ENCODE results near the gene LRMDA. TPM values are rescaled to one million over a fixed set of nuclear protein-coding genes. Genes with fewer than 3 reads are reported as not detected.

The LRMDA gene
- total and polyA plus RNA-seq, 2 of the 13 experiments (the other 11 are each of a cell fraction or from before 2014, with no cell fraction given) = 13.4 to 22.0 TPM

- FAIRE-seq (no peak), DNase-seq (ENCODE audit: low spot score) (no peak), ATAC-seq (no peak)
- H3K4me3 ChIP-seq (replicated peaks in 1 of 3; ENCODE audit: insufficient read depth in 1 of 3, low read depth in 2 of 3, low read length in 3 of 3) = no peak overlapping the region
- no peak overlapping the region for H3K27ac ChIP-seq (ENCODE audit: extremely low read length, insufficient read depth, low read length)
- no peaks in the 10 kb centered on the region for H3K9me3 ChIP-seq (ENCODE audit: low read length)
- TF ChIP-seq CERS6 (CRISPR knock-in tag; IDR thresholded peaks at IDR 0.05) (no peak), ZNF251 (CRISPR knock-in tag; IDR thresholded peaks at IDR 0.05) (no peak), ZNF460 (CRISPR knock-in tag; IDR thresholded peaks at IDR 0.05; ENCODE audit: borderline replicate concordance) (no peak), ZNF570 (CRISPR knock-in tag; IDR thresholded peaks at IDR 0.05; ENCODE audit: borderline replicate concordance) (no peak), ZNF451 (CRISPR knock-in tag; IDR thresholded peaks at IDR 0.05) (no peak), ZBTB34 (CRISPR knock-in tag; IDR thresholded peaks at IDR 0.05) (no peak), ZBTB44 (CRISPR knock-in tag; IDR thresholded peaks at IDR 0.05) (no peak), CEBPG (CRISPR knock-in tag; IDR thresholded peaks at IDR 0.05) (no peak), RFX5 (IDR thresholded peaks at IDR 0.05; ENCODE audit: low read depth, low read length) (no peak), ZNF782 (CRISPR knock-in tag; IDR thresholded peaks at IDR 0.05; ENCODE audit: borderline replicate concordance) (no peak), PREB (CRISPR knock-in tag; IDR thresholded peaks at IDR 0.05) (no peak), ZFP62 (CRISPR knock-in tag; IDR thresholded peaks at IDR 0.05) (no peak), SNAPC2 (CRISPR knock-in tag; IDR thresholded peaks at IDR 0.05) (no peak), ZNF276 (CRISPR knock-in tag; IDR thresholded peaks at IDR 0.05; ENCODE audit: low read depth) (no peak), DNMT3B (CRISPR knock-in tag; conservative IDR thresholded peaks at IDR 0.05) (no peak)
- no peak overlapping the region for H3K4me2 ChIP-seq (ENCODE audit: low read depth, low read length)
- WGBS (ENCODE audit: low lambda C conversion rate) = 61% methylated on average over 4 of the region's 4 CpGs
- intact Hi-C loops (cut with micrococcal nuclease; ENCODE audit: unreplicated experiment) = no loop called here
- H3K79me2 ChIP-seq (ENCODE audit: insufficient read depth, low read length) = no peaks in the 10 kb centered on the region
- no peaks in the 10 kb centered on the region for H3K27me3 ChIP-seq (ENCODE audit: control insufficient read depth in 1 of 2, insufficient read depth in 2 of 2, low read length in 2 of 2)
- no peaks in the 10 kb centered on the region for H4K20me1 ChIP-seq (ENCODE audit: insufficient read depth, low read length)
- no peaks in the 10 kb centered on the region for H3K36me3 ChIP-seq (replicated peaks in 1 of 2; ENCODE audit: control insufficient read depth in 1 of 2, insufficient read depth in 2 of 2, low read length in 2 of 2)
- H3K9ac ChIP-seq (ENCODE audit: insufficient read depth, low read depth, low read length) = no peak overlapping the region
- in situ Hi-C loops (cut with HindIII; ENCODE audit: extremely low pct_ligation_motif_present, low pct_unique_long_range_greater_than_20kb) = no loop called here
- ChIA-PET CTCF (ENCODE audit: low intra/inter-chr PET ratio, low total read pairs) (no interaction called here), POLR2A (no interaction called here)
- BruUV-seq (replicated peaks) = no TSS peak
- no peaks in the 10 kb centered on the region for H3K4me1 ChIP-seq (ENCODE audit: insufficient read depth, low read length)
- no peak overlapping the region for H2AFZ ChIP-seq (ENCODE audit: low read length)
Observed at GRCh38 chr10:76453997-76454396, 1022.6 kb downstream of the LRMDA start.

Measured in HepG2 (cell line).